GM12864 (cell line): Measurements from ENCODE around the gene ALG1L2.
"Not testable (repeated sequence)": the region's sequence is repeated elsewhere in the genome, so short reads cannot be mapped to it uniquely, and the experiment has no call there.

Experiments
- DNase-seq: peaks from one replicate; pipeline ENCODE4 v3.0.0-alpha.2; 2011; ENCODE audit warnings: low read depth
- H3K4me3 ChIP-seq: 2 replicates; pipeline ENCODE4 v1.5.1; 2011; ENCODE audit warnings: mild to moderate bottlenecking, low read depth, low read length, control low read depth
- CTCF ChIP-seq: IDR thresholded peaks from 2 replicates; pipeline ENCODE4 v1.5.1; 2011; ENCODE audit warnings: low read depth, mild to moderate bottlenecking, moderate library complexity, low read length, control low read depth, inconsistent platforms; ENCODE audit errors: missing control alignments

The ALG1L2 gene

DNA sequence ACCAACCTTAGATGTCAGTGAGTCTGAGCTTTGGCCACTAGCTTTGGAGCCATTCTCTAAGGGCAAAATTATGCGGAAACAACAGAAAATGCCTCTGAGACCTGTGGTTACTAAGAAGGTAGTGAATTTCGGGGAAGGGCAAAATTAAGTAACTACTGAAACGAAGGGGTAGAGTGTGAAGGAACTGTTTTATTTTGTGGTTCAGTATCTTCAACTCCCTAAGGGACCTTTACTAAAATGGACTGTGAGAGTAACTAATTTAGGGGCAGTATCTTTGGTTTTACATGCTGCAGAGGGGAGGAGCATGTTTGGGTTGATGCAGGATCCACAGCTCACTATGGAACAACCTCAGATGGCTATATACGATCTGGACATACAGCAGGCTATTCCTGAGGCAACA is 8.0 kb upstream of the ALG1L2 start:
- no peak for TF ChIP-seq CTCF
- DNase-seq, result no peak
- H3K4me3 ChIP-seq, result no peak overlapping the region

DNA sequence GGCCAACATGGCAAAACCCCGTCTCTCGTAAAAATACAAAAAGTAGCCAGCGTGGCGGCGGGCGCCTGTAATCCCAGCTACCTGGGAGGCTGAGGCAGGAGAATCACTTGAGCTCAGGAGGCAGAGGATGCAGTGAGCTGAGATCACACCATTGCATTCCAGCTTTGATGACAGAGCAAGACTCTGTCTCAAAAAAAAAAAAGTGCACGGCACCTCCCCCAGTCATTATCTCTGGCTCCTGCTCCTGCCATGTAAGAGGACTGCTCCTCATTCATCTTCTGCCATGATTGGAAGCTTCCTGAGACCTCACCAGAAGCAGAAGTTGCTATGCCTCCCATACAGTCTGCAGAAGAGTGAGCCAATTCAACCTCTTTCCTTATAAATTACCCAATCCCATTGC is 4.0 kb upstream of the ALG1L2 start:
- no peak for DNase-seq
- TF ChIP-seq CTCF, result no peak
- H3K4me3 ChIP-seq, result no peak overlapping the region

GRCh38 chr3:130083363-130084090 is 1.9 kb downstream of the ALG1L2 start:
- not testable (repeated sequence) for DNase-seq, H3K4me3 ChIP-seq

DNA sequence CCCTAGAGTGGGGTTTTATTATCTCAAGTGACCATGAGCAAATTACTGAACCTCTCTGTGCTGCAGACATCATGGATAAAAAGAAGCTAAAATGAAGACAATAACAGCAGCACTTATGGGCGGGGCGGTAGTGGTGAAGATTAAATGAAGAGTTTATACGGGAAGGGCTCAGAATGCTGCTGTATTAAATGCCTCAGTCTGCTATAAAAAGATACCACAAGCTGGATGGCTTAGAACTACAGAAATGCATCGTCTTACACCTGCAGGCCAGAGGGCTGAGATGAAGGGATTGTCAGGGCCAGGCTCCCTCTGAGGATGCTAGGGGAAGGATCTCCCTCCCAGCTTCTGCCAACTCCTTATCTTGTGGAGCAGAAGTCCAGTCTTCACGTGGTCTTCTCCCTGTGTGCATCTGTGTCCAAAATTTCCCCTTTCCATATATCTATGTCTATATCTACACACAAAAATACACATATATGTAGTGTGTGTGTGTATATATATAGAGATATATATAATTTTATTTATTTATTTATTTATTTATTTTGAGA is 2.9 kb downstream of the ALG1L2 start:
- TF ChIP-seq CTCF, result no peak
- H3K4me3 ChIP-seq, result no peak overlapping the region
- DNase-seq, result no peak

DNA sequence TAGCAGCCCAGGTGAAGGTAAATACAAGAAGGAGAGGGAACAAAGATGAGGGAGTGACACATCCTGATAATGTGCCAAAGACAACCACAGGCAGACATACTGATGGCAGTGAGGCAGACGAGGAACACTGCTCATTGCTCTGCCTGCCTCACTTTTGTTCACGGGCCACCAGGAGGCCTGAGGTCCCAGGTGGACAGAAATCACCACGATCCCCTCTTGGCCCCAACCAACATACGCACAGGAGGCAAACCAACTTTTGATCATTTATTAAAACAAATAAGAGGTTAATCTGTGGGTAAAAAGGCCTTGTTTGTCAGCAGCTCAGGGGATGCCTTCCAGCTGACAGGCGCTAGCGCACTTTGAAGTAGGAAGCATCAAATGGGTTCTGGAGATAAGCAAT is 4.2 kb downstream of the ALG1L2 start:
- DNase-seq, result no peak
- TF ChIP-seq CTCF, result no peak
- no peak overlapping the region for H3K4me3 ChIP-seq

GRCh38 chr3:130086628-130087027 is 5.0 kb downstream of the ALG1L2 start:
- not testable (repeated sequence) for DNase-seq, H3K4me3 ChIP-seq

DNA sequence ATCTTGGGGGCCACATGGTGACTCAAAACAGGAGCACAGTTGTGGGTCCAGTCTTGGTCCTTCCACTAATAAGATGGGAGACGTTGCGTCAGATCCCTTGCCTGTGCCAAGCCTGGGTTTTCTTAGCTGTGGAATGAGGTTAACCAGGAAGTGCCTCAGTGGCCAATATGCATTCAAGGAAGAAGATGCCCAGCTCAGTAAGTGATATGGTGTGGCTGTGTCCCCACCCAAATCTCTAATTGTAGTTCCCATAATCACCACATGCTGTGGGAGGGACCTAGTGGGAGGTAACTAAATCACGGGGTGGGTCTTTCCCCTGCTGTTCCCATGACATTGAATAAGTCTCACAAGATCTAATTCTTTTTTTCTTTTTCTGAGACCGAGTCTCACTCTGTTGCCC is 6.4 kb downstream of the ALG1L2 start:
- no peak for DNase-seq
- no peak for TF ChIP-seq CTCF
- H3K4me3 ChIP-seq, result no peak overlapping the region

DNA sequence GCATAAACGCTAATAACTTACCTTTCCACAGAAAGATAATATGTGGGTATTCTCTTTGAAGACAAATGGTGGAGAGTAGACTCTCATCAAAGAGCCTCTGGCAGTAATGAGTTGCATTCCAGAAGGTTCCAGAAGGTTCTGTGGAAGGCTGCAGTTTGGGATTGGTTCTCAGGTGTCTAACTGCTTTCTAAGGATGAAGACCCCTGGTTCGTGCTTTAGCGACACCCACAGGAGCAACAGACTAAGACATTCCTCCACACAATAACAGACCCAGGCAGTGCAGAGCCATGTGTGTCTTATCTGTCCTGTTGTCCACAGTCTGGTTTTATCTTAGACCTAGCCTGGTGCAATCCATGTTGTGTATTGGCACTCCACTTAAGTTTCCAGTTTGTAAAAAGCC is 9.1 kb downstream of the ALG1L2 start:
- DNase-seq, H3K4me3 ChIP-seq: not testable (repeated sequence)
